ENCODE data around the gene SDK1. TPM values are rescaled to one million over a fixed set of nuclear protein-coding genes. Genes with fewer than 3 reads are reported as not detected.

Gene SDK1
- total RNA-seq, 2 donors from 2014 or later: 4.8 to 13.2 TPM

- Histone ChIP-seq H3K36me3 (no peaks in the 10 kb centered on the region), H3K27me3 (replicated peaks; ENCODE audit: insufficient read depth) (no peaks in the 10 kb centered on the region), H3K4me3 (no peak overlapping the region), H3K9me3 (no peaks in the 10 kb centered on the region), H3K27ac (peak overlapping the region in 1 of 2 donors; percentile 33), H3K4me1 (replicated peaks) (no peaks in the 10 kb centered on the region)
- 48% methylated on average over 15 of the region's 15 CpGs for WGBS
- TF ChIP-seq POLR2AphosphoS5 (IDR thresholded peaks at IDR 0.05) (no peak), POLR2A (IDR thresholded peaks at IDR 0.05) (no peak)
- TF ChIP-seq, protein P1, sequence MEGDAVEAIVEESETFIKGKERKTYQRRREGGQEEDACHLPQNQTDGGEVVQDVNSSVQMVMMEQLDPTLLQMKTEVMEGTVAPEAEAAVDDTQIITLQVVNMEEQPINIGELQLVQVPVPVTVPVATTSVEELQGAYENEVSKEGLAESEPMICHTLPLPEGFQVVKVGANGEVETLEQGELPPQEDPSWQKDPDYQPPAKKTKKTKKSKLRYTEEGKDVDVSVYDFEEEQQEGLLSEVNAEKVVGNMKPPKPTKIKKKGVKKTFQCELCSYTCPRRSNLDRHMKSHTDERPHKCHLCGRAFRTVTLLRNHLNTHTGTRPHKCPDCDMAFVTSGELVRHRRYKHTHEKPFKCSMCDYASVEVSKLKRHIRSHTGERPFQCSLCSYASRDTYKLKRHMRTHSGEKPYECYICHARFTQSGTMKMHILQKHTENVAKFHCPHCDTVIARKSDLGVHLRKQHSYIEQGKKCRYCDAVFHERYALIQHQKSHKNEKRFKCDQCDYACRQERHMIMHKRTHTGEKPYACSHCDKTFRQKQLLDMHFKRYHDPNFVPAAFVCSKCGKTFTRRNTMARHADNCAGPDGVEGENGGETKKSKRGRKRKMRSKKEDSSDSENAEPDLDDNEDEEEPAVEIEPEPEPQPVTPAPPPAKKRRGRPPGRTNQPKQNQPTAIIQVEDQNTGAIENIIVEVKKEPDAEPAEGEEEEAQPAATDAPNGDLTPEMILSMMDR (IDR thresholded peaks at IDR 0.05): no peak
- intact Hi-C loops (cut with DNase I): no loop called here
- DNase-seq (ENCODE audit: low spot score): no peak
Observed at GRCh38 chr7:4185721-4186512, 884.9 kb downstream of the SDK1 start.

- WGBS: 81% methylated on average over 9 of the region's 9 CpGs
- Histone ChIP-seq H3K4me1 (replicated peaks) (no peaks in the 10 kb centered on the region), H3K36me3 (no peaks in the 10 kb centered on the region), H3K27me3 (replicated peaks; ENCODE audit: insufficient read depth) (no peaks in the 10 kb centered on the region), H3K9me3 (no peaks in the 10 kb centered on the region), H3K4me3 (no peak overlapping the region), H3K27ac (no peak overlapping the region)
- TF ChIP-seq, protein P1 (IDR thresholded peaks at IDR 0.05): no peak
- TF ChIP-seq POLR2AphosphoS5 (IDR thresholded peaks at IDR 0.05): no peak
- TF ChIP-seq POLR2A (IDR thresholded peaks at IDR 0.05): no peak
- intact Hi-C loops (cut with DNase I): no loop called here
- DNase-seq (ENCODE audit: low spot score): no peak
Observed at GRCh38 chr7:4186513-4186780, 885.4 kb downstream of the SDK1 start.

DNA sequence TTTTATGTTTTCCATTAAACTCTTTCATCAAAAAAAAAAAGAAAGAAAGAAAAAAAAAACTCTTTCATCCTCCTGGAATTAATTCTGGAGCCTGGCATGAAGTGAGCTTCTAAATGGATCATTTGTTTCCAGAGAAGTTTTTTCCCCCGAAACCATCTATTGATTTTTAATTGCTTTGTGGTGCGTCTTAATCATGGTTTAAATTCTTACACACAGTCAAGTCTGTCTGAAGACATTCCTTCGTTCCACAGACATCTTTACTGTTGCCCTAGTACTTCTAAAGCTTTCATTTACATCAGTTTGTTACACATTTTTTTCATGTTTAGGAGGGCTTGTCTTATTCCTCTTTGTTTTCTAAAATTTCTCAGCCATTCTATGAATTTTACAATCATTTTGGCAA is 887.6 kb downstream of the SDK1 start:
- Histone ChIP-seq H3K27ac (peak overlapping the region; percentile 15 to 23), H3K27me3 (replicated peaks; ENCODE audit: insufficient read depth) (no peaks in the 10 kb centered on the region), H3K4me3 (no peak overlapping the region), H3K4me1 (replicated peaks) (no peaks in the 10 kb centered on the region), H3K9me3 (no peaks in the 10 kb centered on the region), H3K36me3 (no peaks in the 10 kb centered on the region)
- TF ChIP-seq POLR2A (IDR thresholded peaks at IDR 0.05) (no peak), POLR2AphosphoS5 (IDR thresholded peaks at IDR 0.05) (no peak)
- TF ChIP-seq, protein P1 (IDR thresholded peaks at IDR 0.05): no peak
- DNase-seq (ENCODE audit: low spot score): no peak
- intact Hi-C loops (cut with DNase I): no loop called here
- 27% methylated on average over 3 of the region's 3 CpGs for WGBS

DNA sequence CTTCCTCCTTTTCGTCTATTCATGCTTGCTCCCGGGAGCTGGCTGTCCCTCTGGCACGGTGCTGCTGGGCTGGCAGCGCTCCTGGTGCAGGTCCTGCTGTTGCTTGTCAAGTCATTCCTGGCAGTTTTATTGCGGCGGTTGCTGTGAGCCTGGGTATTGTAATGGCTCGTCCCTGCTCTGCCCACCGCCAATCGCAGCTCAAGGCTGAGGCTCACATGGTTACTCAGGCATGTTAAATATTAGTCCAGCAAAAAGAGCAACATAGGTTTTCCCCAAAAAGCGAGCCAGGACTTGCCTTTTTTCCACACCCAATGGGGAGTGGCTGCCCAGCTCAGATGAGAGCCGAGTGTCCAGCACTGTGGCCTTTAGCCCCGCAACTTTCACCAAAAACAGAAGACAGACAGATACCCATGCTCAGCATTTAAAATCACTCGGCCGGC is 888.1 kb downstream of the SDK1 start:
- Histone ChIP-seq H3K36me3 (no peaks in the 10 kb centered on the region), H3K4me1 (replicated peaks) (no peaks in the 10 kb centered on the region), H3K27ac (peak overlapping the region; percentile 41 to 47), H3K9me3 (no peaks in the 10 kb centered on the region), H3K4me3 (no peak overlapping the region), H3K27me3 (replicated peaks; ENCODE audit: insufficient read depth) (no peaks in the 10 kb centered on the region)
- intact Hi-C loops (cut with DNase I): no loop called here
- WGBS: 9% methylated on average over 14 of the region's 14 CpGs
- no peak for TF ChIP-seq POLR2A (IDR thresholded peaks at IDR 0.05)
- TF ChIP-seq, protein P1 (IDR thresholded peaks at IDR 0.05): no peak
- peak; percentile 93 for TF ChIP-seq POLR2AphosphoS5 (IDR thresholded peaks at IDR 0.05)
- peak; percentile 98 for DNase-seq (ENCODE audit: low spot score)
